Cerebellar cortex (tissue), 1 donor: ENCODE measurements around the gene COX17.

ENCODE experiments used
- DNase-seq: peaks from one replicate; pipeline ENCODE4 v3.0.0-alpha.2; 2015; ENCODE audit warnings: low spot score

The COX17 gene

GRCh38 chr3:119620899-119621298 lies 56.3 kb downstream of the COX17 start:
- no peak for DNase-seq
